ENCODE measurements around the gene BPHL. TPM values are rescaled to one million over a fixed set of nuclear protein-coding genes. Genes with fewer than 3 reads are reported as not detected.
"Not testable (repeated sequence)": the region's sequence is repeated elsewhere in the genome, so short reads cannot be mapped to it uniquely, and the experiment has no call there.

BPHL gene
- total RNA-seq (10 to 100 TPM in 2 of 4 donors, 1 to 10 TPM in 2; 9.3 to 11.4 (median 10.1) TPM), polyA plus RNA-seq (13.1 TPM)
- long read RNA-seq, donor 1, transcript BPHL-203 (7 exons, 1,928 nt) = major isoform, 22 of 24 reads
- long read RNA-seq, donor 1, partial matches to known transcripts = 0 of 24 reads
- long read RNA-seq, donor 1, other reads (novel, unspliced or antisense) = 2 of 24 reads
- long read RNA-seq, donor 2, transcript BPHL-203 (7 exons, 1,928 nt) = major isoform, 7 of 7 reads
- long read RNA-seq, donor 2, partial matches to known transcripts = 0 of 7 reads
- long read RNA-seq, donor 2, other reads (novel, unspliced or antisense) = 0 of 7 reads
- long read RNA-seq, donor 3, transcript BPHL-203 (7 exons, 1,928 nt) = major isoform, 39 of 43 reads
- long read RNA-seq, donor 3, partial matches to known transcripts = 0 of 43 reads
- long read RNA-seq, donor 3, other reads (novel, unspliced or antisense) = 3 of 43 reads
- long read RNA-seq, donor 4, transcript BPHL-203 (7 exons, 1,928 nt) = major isoform, 8 of 9 reads
- long read RNA-seq, donor 4, partial matches to known transcripts = 0 of 9 reads
- long read RNA-seq, donor 4, other reads (novel, unspliced or antisense) = 1 of 9 reads

DNA sequence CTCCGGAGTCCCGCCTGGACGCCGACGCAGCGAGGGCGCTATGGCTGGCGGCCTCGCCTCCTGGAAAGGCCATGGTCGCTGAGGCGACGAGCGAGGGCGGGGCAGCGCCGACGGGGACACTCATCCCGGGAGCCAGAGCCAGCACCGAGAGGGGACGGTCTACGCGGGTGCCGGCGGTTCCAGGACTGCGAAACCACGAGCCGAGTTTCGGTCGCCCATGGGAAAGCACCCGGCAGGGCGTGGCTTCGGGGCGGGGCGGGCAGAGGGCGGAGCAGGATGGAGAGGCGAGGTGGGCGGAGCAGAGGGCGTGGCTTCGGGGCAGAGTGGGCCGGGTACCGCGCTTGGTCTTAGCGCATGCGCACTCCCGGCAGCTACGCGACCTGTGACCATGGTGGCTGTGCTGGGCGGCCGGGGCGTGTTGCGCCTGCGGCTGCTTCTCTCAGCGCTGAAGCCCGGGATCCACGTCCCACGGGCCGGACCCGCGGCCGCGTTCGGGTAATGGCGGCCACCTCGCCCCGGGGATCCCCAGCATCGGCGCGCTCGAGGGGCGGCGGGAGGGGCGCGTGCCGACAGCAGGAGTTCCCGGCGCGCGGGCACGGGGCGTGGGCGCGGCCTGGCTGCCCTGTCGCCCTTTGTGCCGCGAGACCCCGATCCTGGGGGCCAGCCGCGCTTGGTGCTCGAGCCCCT, at the start of gene BPHL:
Gene BPHL, plus strand, starts transcription at position 359 of the 687 bp plus-strand sequence. Its CDS starts 30 bp downstream, at position 389.
- ATAC-seq (peak; percentile 98), DNase-seq (peak; percentile 99 to 100 (median 99))
- intact Hi-C loops (cut with DNase I) = no loop called here
- Histone ChIP-seq H3K4me1 (ENCODE audit: control insufficient read depth, insufficient read depth, low read length) (no peaks in the 10 kb centered on the region), H3K9me3 (ENCODE audit: control insufficient read depth, low read length) (no peaks in the 10 kb centered on the region), H3K27ac (ENCODE audit: low read length) (peak within 1 kb of the TSS; percentile 88), H3K4me3 (ENCODE audit: low read length) (peak within 1 kb of the TSS; percentile 64), H3K27me3 (ENCODE audit: control insufficient read depth, insufficient read depth) (no peaks in the 10 kb centered on the region)
- WGBS = under 1% methylated on average over 89 of the region's 89 CpGs

DNA sequence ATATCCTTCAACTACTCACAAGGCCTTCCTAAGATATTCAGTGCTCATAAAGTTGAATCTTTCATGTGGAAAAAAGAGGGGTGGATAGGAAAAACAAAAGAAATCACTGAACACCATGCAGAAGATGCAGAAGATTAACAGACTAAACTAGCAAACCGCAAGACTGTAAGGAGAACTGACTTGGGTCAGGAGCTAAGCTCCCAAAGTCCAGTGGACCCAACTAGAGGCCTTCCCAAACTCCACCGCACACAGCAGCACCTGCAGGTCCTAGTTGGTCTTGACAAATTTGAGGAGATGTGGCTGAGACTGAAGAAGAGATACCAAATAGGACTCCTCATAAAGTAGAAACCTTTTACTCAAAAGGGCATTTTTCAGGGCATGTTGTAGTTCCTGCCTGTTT, 46.9 kb upstream of the BPHL start:
- DNase-seq (no peak), ATAC-seq (no peak)
- WGBS = 86% methylated on average over 2 of the region's 2 CpGs
- intact Hi-C loops (cut with DNase I) = no loop called here
- H3K27ac ChIP-seq (ENCODE audit: low read length) = no peak overlapping the region
- no peaks in the 10 kb centered on the region for H3K27me3 ChIP-seq (ENCODE audit: control insufficient read depth, insufficient read depth)
- no peak overlapping the region for H3K4me3 ChIP-seq (ENCODE audit: low read length)
- H3K4me1 ChIP-seq (ENCODE audit: control insufficient read depth, insufficient read depth, low read length) = peaks cover 2% of the 10 kb centered on the region
- no peaks in the 10 kb centered on the region for H3K9me3 ChIP-seq (ENCODE audit: control insufficient read depth, low read length)

DNA sequence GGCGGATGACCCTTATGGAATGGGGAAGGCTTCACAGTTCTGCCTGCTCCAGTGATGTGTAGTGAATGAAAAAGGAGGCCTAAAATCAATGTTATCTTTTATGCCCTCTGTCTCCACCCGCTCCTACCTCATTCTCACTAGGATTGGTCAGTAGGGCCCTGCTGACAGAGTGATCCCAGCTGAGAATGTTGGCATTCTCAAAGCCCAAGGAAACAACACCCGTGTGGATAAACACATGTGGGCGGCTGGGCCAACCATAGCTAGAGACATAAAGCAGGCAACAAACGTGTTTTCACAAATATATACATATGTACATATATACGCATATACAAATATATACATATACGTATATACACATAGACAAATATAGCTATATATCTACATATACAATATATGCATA, 45.7 kb upstream of the BPHL start:
- H3K4me3 ChIP-seq (ENCODE audit: low read length) = no peak overlapping the region
- intact Hi-C loops (cut with DNase I) = no loop called here
- no peak overlapping the region for H3K27ac ChIP-seq (ENCODE audit: low read length)
- ATAC-seq (no peak), DNase-seq (peak in 1 of 3 donors; percentile 59)
- H3K27me3 ChIP-seq (ENCODE audit: control insufficient read depth, insufficient read depth) = no peaks in the 10 kb centered on the region
- WGBS = 77% methylated on average over 7 of the region's 7 CpGs
- peaks cover 2% of the 10 kb centered on the region for H3K4me1 ChIP-seq (ENCODE audit: control insufficient read depth, insufficient read depth, low read length)
- no peaks in the 10 kb centered on the region for H3K9me3 ChIP-seq (ENCODE audit: control insufficient read depth, low read length)

DNA sequence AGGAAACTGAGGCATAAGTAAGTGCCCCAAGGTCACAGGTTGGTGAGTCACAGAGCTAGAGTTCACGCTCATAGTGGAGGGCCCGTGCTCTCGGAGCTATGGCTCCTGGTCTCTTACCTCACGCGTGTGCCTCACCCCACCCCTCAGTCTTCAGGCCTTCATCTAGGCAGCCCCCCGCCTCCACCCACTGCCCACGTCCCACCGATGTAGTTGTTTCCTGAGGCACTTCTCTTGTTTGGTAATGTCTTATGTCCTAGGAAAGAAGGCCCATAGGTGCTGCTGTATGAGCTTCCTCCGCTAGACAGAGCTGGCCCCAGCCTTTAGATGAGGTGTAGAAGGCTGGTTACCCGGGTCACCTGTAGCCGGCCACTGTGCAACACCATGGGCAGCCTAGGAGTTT, 45.1 kb upstream of the BPHL start:
- Histone ChIP-seq H3K4me3 (ENCODE audit: low read length) (no peak overlapping the region), H3K9me3 (ENCODE audit: control insufficient read depth, low read length) (no peaks in the 10 kb centered on the region), H3K27me3 (ENCODE audit: control insufficient read depth, insufficient read depth) (no peaks in the 10 kb centered on the region), H3K27ac (ENCODE audit: low read length) (no peak overlapping the region), H3K4me1 (ENCODE audit: control insufficient read depth, insufficient read depth, low read length) (peaks cover 2% of the 10 kb centered on the region)
- ATAC-seq (no peak), DNase-seq (no peak)
- intact Hi-C loops (cut with DNase I) = no loop called here
- WGBS = 88% methylated on average over 11 of the region's 11 CpGs

DNA sequence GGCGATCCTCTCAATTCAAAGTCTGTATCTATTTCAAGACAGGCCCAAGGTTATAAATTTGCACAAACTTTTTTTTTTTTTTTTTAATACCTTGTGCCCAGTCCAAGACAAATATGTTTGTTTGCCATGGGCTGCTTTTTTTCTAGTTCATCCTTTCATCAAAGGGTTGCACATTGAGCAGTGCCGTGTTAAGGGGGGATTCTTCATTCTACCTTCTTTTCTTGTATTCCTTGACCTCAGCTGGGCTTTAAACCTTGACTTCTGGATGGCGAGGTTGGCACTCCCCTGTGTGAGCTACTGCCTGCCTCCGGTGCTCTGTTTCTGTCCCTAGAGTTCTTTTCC, 42.8 kb upstream of the BPHL start:
- intact Hi-C loops (cut with DNase I) = no loop called here
- ATAC-seq (no peak), DNase-seq (no peak)
- Histone ChIP-seq H3K27ac (ENCODE audit: low read length) (no peak overlapping the region), H3K4me1 (ENCODE audit: control insufficient read depth, insufficient read depth, low read length) (no peaks in the 10 kb centered on the region), H3K27me3 (ENCODE audit: control insufficient read depth, insufficient read depth) (no peaks in the 10 kb centered on the region), H3K4me3 (ENCODE audit: low read length) (no peak overlapping the region), H3K9me3 (ENCODE audit: control insufficient read depth, low read length) (no peaks in the 10 kb centered on the region)
- 59% methylated on average over 4 of the region's 4 CpGs for WGBS

DNA sequence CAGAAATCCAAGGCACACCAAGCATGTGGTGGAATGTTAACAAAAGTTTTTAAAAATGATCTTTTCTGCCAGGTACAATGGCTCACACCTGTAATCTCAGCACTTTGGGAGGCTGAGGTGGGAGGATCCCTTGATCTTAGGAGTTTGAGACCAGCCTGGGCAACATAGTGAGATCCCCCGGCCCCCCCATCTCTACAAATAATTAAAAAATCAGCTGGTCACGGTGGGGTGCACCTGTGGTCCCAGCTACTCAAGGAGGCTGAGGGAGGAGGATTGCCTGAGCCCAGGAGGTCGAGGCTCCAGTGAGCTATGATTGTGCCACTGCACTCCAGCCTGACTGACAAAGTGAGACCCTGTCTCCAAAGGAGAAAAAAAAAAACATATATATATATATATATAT, 42.2 kb upstream of the BPHL start:
- intact Hi-C loops (cut with DNase I) = no loop called here
- 93% methylated on average over 3 of the region's 3 CpGs for WGBS
- Histone ChIP-seq H3K27me3 (ENCODE audit: control insufficient read depth, insufficient read depth) (no peaks in the 10 kb centered on the region), H3K4me3 (ENCODE audit: low read length) (no peak overlapping the region), H3K27ac (ENCODE audit: low read length) (no peak overlapping the region), H3K9me3 (ENCODE audit: control insufficient read depth, low read length) (no peaks in the 10 kb centered on the region), H3K4me1 (ENCODE audit: control insufficient read depth, insufficient read depth, low read length) (no peaks in the 10 kb centered on the region)
- DNase-seq = no peak
- ATAC-seq = no peak

DNA sequence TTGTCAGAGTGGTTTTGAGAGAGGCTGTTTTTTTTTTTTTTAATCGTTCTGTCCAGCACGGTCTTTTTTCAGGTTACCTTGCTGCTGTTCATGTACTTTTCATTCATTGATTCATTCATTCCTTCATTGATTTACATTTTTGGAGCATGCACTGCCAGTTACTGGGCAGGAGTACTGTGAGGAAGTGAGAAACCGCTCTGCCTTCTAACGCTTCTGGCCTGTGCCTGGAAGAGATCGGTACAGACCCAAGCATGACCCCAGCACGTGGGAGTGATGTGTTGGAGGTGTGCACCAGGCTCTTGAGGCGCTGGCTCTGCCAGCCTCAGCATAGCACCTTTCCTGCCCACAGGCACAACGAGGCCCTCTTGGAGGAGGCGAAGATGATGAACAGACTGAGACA, 41.1 kb upstream of the BPHL start:
- ATAC-seq (no peak), DNase-seq (no peak)
- Histone ChIP-seq H3K27ac (ENCODE audit: low read length) (no peak overlapping the region), H3K9me3 (ENCODE audit: control insufficient read depth, low read length) (no peaks in the 10 kb centered on the region), H3K27me3 (ENCODE audit: control insufficient read depth, insufficient read depth) (no peaks in the 10 kb centered on the region), H3K4me3 (ENCODE audit: low read length) (no peak overlapping the region), H3K4me1 (ENCODE audit: control insufficient read depth, insufficient read depth, low read length) (no peaks in the 10 kb centered on the region)
- intact Hi-C loops (cut with DNase I) = no loop called here
- 87% methylated on average over 9 of the region's 9 CpGs for WGBS

DNA sequence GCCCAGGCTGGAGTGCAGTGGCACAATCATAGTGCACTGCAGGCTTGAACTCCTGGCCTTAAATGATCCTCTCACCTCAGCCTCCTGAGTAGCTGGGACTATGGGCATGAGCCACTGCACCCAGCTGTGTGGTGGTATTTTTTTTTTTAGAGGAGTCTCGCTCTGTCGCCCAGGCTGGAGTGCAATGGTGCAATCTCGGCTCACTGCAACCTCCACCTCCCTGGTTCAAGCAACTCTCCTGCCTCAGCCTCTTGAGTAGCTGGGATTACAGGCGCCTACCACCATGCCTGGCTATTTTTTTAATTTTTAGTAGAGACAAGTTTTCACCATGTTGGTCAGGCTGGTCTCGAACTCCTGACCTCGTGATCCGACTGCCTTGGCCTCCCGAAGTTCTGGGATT, 39.6 kb upstream of the BPHL start:
- intact Hi-C loops (cut with DNase I); DNase-seq; H3K9me3 ChIP-seq (ENCODE audit: control insufficient read depth, low read length); H3K27ac ChIP-seq (ENCODE audit: low read length); H3K4me1 ChIP-seq (ENCODE audit: control insufficient read depth, insufficient read depth, low read length); H3K27me3 ChIP-seq (ENCODE audit: control insufficient read depth, insufficient read depth); H3K4me3 ChIP-seq (ENCODE audit: low read length); ATAC-seq: not testable (repeated sequence)
- 98% methylated on average over 8 of the region's 8 CpGs for WGBS

DNA sequence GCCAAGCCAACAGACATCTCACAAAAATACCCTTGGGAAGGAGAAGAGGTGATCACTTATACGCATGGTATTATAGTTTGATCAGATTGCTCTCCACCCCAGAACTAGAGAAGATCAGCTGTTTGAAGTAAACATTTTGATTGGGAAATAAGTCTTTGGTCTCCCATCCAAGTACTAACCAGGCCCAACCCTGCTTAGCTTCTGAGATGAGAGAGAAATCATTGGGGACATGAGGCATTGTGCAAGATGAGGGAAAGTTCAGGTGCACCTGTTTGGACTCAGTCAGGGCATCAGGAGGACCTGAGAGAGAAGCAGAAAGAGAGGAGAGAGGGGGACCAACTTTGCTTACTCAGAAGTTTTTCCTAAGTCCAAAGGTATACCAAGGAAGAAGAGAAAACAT, 38.8 kb upstream of the BPHL start:
- H3K4me1 ChIP-seq (ENCODE audit: control insufficient read depth, insufficient read depth, low read length) = no peaks in the 10 kb centered on the region
- H3K27me3 ChIP-seq (ENCODE audit: control insufficient read depth, insufficient read depth) = no peaks in the 10 kb centered on the region
- no peak overlapping the region for H3K27ac ChIP-seq (ENCODE audit: low read length)
- no peaks in the 10 kb centered on the region for H3K9me3 ChIP-seq (ENCODE audit: control insufficient read depth, low read length)
- no peak overlapping the region for H3K4me3 ChIP-seq (ENCODE audit: low read length)
- 98% methylated on average over 1 of the region's 1 CpG for WGBS
- DNase-seq (no peak), ATAC-seq (no peak)
- intact Hi-C loops (cut with DNase I) = no loop called here

DNA sequence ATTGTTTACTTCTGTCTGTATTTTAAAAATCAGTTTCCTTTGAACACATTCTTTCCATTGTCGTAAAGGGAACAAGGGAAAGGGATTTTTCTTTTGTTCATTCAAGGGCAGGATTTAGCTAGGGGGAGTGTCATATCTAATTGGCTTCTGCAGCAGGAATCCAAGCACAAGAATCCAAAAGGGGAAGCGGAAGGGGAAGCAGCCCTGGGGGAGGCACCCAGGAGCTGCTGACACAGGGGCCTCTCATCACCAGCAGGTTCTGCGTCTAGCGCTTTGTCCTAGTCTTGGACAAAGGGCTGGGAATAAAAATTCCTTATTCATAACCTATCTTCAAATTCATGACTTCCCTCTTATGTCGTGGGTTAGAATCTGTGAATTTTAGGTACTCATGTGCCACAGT, 36.6 kb upstream of the BPHL start:
- 69% methylated on average over 5 of the region's 5 CpGs for WGBS
- Histone ChIP-seq H3K4me3 (ENCODE audit: low read length) (no peak overlapping the region), H3K9me3 (ENCODE audit: control insufficient read depth, low read length) (no peaks in the 10 kb centered on the region), H3K27me3 (ENCODE audit: control insufficient read depth, insufficient read depth) (no peaks in the 10 kb centered on the region), H3K27ac (ENCODE audit: low read length) (peak overlapping the region; percentile 25), H3K4me1 (ENCODE audit: control insufficient read depth, insufficient read depth, low read length) (no peaks in the 10 kb centered on the region)
- ATAC-seq = peak in 1 of 2 donors; percentile 70
- intact Hi-C loops (cut with DNase I) = no loop called here
- peak in 2 of 3 donors; percentile 66 to 68 for DNase-seq

DNA sequence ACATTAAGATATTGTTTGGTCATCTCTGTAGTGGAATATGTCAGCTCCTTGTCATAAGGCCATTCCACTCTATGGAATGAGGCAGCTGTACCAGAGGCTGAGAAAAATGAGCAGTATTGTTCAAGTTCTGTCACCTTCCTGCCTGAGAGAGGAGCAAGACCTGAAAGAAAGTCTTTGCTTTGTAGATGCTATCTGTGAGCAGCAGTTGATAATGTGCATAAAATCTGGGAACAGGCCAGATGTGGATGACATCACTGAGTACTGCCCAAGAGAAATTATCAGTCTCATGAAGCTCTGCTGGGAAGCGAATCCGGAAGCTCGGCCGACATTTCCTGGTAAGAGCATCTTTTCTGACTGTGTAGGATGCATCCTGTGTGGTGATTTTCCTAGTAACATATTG, 33.4 kb upstream of the BPHL start:
- DNase-seq (no peak), ATAC-seq (peak in 1 of 2 donors; percentile 24)
- Histone ChIP-seq H3K9me3 (ENCODE audit: control insufficient read depth, low read length) (no peaks in the 10 kb centered on the region), H3K27me3 (ENCODE audit: control insufficient read depth, insufficient read depth) (no peaks in the 10 kb centered on the region), H3K27ac (ENCODE audit: low read length) (no peak overlapping the region), H3K4me1 (ENCODE audit: control insufficient read depth, insufficient read depth, low read length) (no peaks in the 10 kb centered on the region), H3K4me3 (ENCODE audit: low read length) (no peak overlapping the region)
- WGBS = 54% methylated on average over 4 of the region's 4 CpGs
- intact Hi-C loops (cut with DNase I) = no loop called here

Measured in right cardiac atrium (tissue), 5 donors.